ENCODE data around the gene FOXD4. TPM values are rescaled to one million over a fixed set of nuclear protein-coding genes. Genes with fewer than 3 reads are reported as not detected.
A peak's percentile ranks its signal among the peaks of the same experiment; 100 is the strongest.
"Not testable (repeated sequence)": the region's sequence is repeated elsewhere in the genome, so short reads cannot be mapped to it uniquely, and the experiment has no call there.

Gene FOXD4
- total RNA-seq, 1 donor from 2014 or later, result 0.32 TPM

- Histone ChIP-seq H3K27me3 (ENCODE audit: low read depth) (peaks cover 77% of the 10 kb centered on the region), H3K4me1 (peaks cover 11% of the 10 kb centered on the region)
- H3K4me3 ChIP-seq; intact Hi-C loops (cut with DNase I); DNase-seq; ATAC-seq; H3K9me3 ChIP-seq; H3K36me3 ChIP-seq; H3K27ac ChIP-seq: not testable (repeated sequence)
These were observed 8.7 kb downstream of the FOXD4 start for GRCh38 chr9:109540-109939.

DNA sequence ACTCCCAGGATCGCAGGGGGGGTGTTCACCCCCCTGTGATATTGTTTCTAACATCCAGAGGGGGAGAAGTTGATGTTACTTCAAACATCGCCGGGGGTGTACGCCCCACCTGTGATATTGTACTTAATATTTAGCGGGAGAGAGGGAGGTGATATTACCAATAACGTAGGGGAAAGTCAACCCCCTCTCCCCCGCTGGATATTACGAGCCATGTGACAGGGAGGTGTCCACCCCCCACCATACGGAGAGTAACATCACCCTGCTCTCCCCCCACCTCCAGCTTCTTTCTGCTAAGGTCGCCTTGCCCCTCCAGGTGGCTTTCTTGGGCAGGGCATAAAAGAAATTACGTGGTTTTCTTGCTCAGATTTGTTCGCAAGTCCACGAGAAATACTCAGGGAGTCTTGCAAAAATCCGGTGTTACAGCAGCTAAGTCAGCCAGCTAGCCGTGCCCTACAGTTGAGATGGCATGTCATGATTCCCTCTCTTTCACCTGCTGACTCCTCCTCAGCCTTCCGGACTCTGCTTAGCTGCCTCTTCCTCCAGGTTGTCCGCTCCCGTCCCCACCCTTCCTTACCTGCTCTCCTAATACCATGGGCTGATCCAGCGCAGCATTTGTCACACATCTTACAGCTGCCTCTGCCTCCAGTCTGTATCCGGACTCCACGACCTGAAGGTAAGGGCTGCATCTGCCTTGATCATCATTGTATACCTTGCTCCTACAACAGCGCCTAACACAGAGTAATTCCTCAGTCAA, 9.3 kb downstream of the FOXD4 start:
- H3K36me3 ChIP-seq, result not testable (repeated sequence)
- H3K27me3 ChIP-seq (ENCODE audit: low read depth), result peaks cover 71% of the 10 kb centered on the region

DNA sequence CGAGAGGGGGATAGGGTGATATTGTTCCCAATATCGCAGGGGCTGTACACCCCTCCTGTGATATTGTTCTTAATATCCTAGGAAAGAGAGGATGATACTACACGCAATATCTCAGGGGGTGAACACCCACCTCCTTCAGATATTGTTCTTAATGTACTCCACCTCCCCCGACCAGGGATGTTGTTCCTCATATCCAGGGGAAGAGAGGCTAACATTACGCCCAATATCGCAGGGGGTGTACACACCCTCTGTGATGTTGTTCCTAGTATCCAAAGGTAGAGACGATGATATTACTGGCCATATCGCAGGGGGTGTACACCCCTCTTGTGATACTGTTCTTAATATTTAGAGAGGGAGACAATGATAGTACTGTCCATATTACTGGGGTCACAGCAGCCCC, 12.2 kb downstream of the FOXD4 start:
- intact Hi-C loops (cut with DNase I); H3K9me3 ChIP-seq; H3K36me3 ChIP-seq; DNase-seq; ATAC-seq; H3K4me1 ChIP-seq; H3K27ac ChIP-seq; H3K4me3 ChIP-seq: not testable (repeated sequence)
- peaks cover 47% of the 10 kb centered on the region for H3K27me3 ChIP-seq (ENCODE audit: low read depth)

More for the DNA sequence above, 9.3 kb downstream of the FOXD4 start:
- H3K4me1 ChIP-seq; intact Hi-C loops (cut with DNase I); DNase-seq; H3K27ac ChIP-seq; ATAC-seq; H3K4me3 ChIP-seq; H3K9me3 ChIP-seq: not testable (repeated sequence)

- ATAC-seq; H3K27ac ChIP-seq; H3K36me3 ChIP-seq; DNase-seq; H3K4me1 ChIP-seq; intact Hi-C loops (cut with DNase I); H3K4me3 ChIP-seq; H3K9me3 ChIP-seq; H3K27me3 ChIP-seq (ENCODE audit: low read depth): not testable (repeated sequence)
These were observed 17.8 kb downstream of the FOXD4 start for GRCh38 chr9:100430-100829.

- H3K9me3 ChIP-seq; intact Hi-C loops (cut with DNase I); H3K36me3 ChIP-seq; H3K4me3 ChIP-seq; ATAC-seq; H3K27me3 ChIP-seq (ENCODE audit: low read depth); H3K4me1 ChIP-seq; H3K27ac ChIP-seq; DNase-seq: not testable (repeated sequence)
These were observed 18.4 kb downstream of the FOXD4 start for GRCh38 chr9:99867-100266.

- H3K4me3 ChIP-seq; H3K27ac ChIP-seq; H3K4me1 ChIP-seq; ATAC-seq; intact Hi-C loops (cut with DNase I); H3K36me3 ChIP-seq; H3K9me3 ChIP-seq; H3K27me3 ChIP-seq (ENCODE audit: low read depth); DNase-seq: not testable (repeated sequence)
These were observed 19.4 kb downstream of the FOXD4 start for GRCh38 chr9:98775-99174.

DNA sequence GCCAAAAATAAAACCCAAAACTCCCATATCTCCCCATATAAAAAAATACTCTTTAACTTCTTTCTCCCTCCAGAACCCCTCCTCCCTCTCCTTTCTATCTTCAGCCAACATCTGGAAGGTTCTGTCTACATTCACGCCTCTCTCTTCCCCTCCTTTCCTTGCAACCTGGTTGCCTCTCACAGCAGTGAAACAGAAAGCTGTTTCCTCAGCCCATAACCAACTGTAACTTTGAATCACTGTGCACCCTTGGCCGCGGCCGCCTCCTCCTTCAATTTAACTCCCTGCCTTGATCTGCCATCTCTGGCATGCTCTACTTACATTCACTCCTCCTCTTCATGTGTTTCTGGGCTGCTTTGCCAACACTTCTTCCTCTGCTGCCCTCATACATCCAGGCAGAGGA, 23.2 kb downstream of the FOXD4 start:
- H3K4me1 ChIP-seq; H3K27me3 ChIP-seq (ENCODE audit: low read depth); intact Hi-C loops (cut with DNase I); ATAC-seq; H3K27ac ChIP-seq; DNase-seq; H3K36me3 ChIP-seq; H3K4me3 ChIP-seq; H3K9me3 ChIP-seq: not testable (repeated sequence)

- H3K9me3 ChIP-seq; H3K4me1 ChIP-seq; H3K27ac ChIP-seq; intact Hi-C loops (cut with DNase I); H3K27me3 ChIP-seq (ENCODE audit: low read depth); H3K36me3 ChIP-seq; H3K4me3 ChIP-seq; ATAC-seq; DNase-seq: not testable (repeated sequence)
These were observed 23.9 kb downstream of the FOXD4 start for GRCh38 chr9:94323-94722.

- H3K27ac ChIP-seq; H3K9me3 ChIP-seq; H3K27me3 ChIP-seq (ENCODE audit: low read depth); DNase-seq; H3K4me1 ChIP-seq; H3K36me3 ChIP-seq; H3K4me3 ChIP-seq; intact Hi-C loops (cut with DNase I); ATAC-seq: not testable (repeated sequence)
These were observed 24.3 kb downstream of the FOXD4 start for GRCh38 chr9:93909-94308.

DNA sequence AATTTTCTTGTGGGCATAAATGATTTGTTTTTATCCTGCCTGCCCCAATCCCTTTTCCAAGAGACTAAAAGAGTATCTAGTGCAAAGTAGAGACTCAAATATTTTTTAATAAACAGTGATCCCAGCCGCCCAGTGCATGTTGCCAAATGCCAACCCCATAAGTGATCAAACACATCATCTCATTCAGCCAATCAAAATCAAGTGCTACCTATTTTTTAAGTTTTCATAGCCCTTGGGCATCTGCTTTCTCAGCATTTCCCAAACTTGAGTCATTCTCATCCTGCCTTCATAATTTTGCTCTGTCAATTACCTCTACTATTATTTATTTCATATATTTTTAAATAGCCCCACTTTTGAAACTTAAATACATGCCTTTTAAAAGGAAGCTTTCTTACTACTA, 27.4 kb downstream of the FOXD4 start:
- H3K4me1 ChIP-seq; H3K36me3 ChIP-seq; H3K9me3 ChIP-seq; H3K27ac ChIP-seq; ATAC-seq; H3K4me3 ChIP-seq; intact Hi-C loops (cut with DNase I); DNase-seq; H3K27me3 ChIP-seq (ENCODE audit: low read depth): not testable (repeated sequence)

DNA sequence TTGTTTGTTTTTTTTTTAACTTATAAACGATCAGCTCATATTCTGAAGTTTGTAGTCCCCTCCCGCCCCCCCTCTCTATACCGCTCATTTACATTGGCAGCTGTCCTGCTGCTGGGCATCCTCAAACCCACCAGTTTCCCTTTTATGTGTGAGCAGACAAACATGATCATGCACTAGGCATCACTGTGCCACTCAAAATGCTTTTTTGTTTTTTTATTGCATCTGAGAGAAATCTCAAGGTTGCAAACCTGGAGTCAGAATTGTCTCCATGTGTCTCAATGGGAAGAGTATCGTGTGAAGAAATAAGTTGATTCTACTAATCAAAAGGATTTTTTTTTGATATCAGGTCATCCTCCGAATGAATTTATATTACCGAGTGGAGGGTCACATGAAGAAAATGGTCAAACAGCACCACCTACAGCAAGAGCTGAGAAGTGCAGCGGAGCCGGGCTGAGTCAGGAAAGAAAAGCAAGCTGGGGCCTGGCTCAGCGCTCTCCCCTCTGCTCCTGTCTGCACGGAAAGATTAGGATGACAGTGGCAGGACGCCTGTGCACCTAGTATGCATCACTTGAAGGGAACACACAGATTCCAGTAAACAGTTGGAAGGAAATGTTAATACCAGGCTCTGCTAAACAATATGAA, 29.7 kb downstream of the FOXD4 start:
- intact Hi-C loops (cut with DNase I); H3K27ac ChIP-seq; H3K36me3 ChIP-seq; H3K4me3 ChIP-seq; H3K9me3 ChIP-seq; H3K4me1 ChIP-seq; H3K27me3 ChIP-seq (ENCODE audit: low read depth); DNase-seq: not testable (repeated sequence)
- peak; percentile 90 to 92 for ATAC-seq

DNA sequence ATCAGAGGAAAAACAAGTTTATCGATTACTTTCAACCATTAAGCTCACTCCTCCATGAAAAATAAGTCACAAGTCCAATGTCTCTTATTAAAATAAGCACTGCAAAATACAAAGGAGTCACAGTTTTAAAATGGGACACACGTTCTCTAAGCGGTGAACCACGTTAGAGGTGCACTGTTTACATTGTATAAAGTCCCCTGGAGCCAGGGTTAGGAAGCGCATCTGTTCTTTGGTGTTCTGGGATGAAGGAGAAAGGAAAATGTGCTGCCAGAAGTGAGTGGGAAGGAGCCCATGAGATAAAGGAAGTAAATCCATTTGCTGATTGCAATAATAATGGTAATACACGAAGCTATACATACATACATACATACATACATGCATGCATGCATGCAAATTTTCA, 30.4 kb downstream of the FOXD4 start:
- H3K9me3 ChIP-seq; ATAC-seq; H3K27ac ChIP-seq; intact Hi-C loops (cut with DNase I); H3K4me1 ChIP-seq; H3K27me3 ChIP-seq (ENCODE audit: low read depth); H3K4me3 ChIP-seq; H3K36me3 ChIP-seq; DNase-seq: not testable (repeated sequence)

GRCh38 chr9:87105-87504, 31.1 kb downstream of the FOXD4 start:
- H3K27ac ChIP-seq; ATAC-seq; intact Hi-C loops (cut with DNase I): not testable (repeated sequence)

DNA sequence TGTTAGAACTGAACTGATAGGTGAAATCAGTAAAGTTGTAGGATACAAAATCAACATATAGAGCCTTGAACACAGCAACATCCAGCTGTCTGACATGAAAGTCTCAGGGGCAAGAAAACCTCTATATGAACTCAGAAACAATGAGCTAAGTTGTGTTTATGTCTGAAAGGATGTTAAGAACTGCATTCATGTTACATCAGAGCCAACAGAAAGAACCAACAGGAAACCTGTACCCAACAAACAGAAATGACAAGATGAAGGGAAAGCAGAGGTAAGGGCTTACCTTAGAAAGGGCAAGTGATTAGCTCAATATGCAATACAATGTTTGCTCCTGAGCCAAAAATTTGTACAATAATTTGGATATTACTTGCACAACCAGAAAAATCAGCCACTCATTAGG, 31.5 kb downstream of the FOXD4 start:
- H3K4me1 ChIP-seq; H3K27ac ChIP-seq; H3K4me3 ChIP-seq; DNase-seq; intact Hi-C loops (cut with DNase I); H3K9me3 ChIP-seq; H3K36me3 ChIP-seq; H3K27me3 ChIP-seq (ENCODE audit: low read depth); ATAC-seq: not testable (repeated sequence)

More at GRCh38 chr9:87105-87504, 31.1 kb downstream of the FOXD4 start:
- H3K4me1 ChIP-seq; H3K36me3 ChIP-seq; H3K27me3 ChIP-seq (ENCODE audit: low read depth); DNase-seq; H3K4me3 ChIP-seq; H3K9me3 ChIP-seq: not testable (repeated sequence)
